Neural cell (in vitro differentiated cells): ENCODE data around the gene SH3PXD2A. TPM values are rescaled to one million over a fixed set of nuclear protein-coding genes. Genes with fewer than 3 reads are reported as not detected.

ENCODE experiments used
- H2AFZ ChIP-seq: fragments of 200-600, 300-800 bp; sonication (generic), shearing (Covaris generic); 2 replicates; pipeline ENCODE4 v1.6.0; 2014; ENCODE audit warnings: low read depth, mild to moderate bottlenecking, antibody characterized with exemption, low read length, moderate library complexity
- H3F3A ChIP-seq: fragments of 200-600 bp; shearing (Covaris generic); 2 replicates; pipeline ENCODE4 v1.6.1; 2016; ENCODE audit warnings: mild to moderate bottlenecking, moderate library complexity, mixed read lengths, antibody characterized with exemption, low read length; ENCODE audit not compliant: insufficient read depth, poor library complexity, severe bottlenecking
- H3K27ac ChIP-seq: fragments of 200-600, 300-800 bp; sonication (generic), shearing (Covaris generic); 2 replicates; pipeline ENCODE4 v1.5.1; 2014; ENCODE audit warnings: mild to moderate bottlenecking, low read length, moderate library complexity
- H3K27me3 ChIP-seq: fragments of 300-800, 200-600 bp; sonication (generic), shearing (Covaris generic); 2 replicates; pipeline ENCODE4 v1.6.0; 2014; ENCODE audit warnings: mild to moderate bottlenecking, low read depth, low read length, moderate library complexity; ENCODE audit not compliant: insufficient read depth
- H3K36me3 ChIP-seq: fragments of 300-800, 200-600 bp; sonication (generic), shearing (Covaris generic); 2 replicates; pipeline ENCODE4 v1.5.1; 2014; ENCODE audit warnings: mild to moderate bottlenecking, antibody characterized with exemption, low read length, moderate library complexity; ENCODE audit not compliant: insufficient read depth
- H3K4me2 ChIP-seq: fragments of 300-800, 200-600 bp; sonication (generic), shearing (Covaris generic); 2 replicates; pipeline ENCODE4 v1.6.0; 2014; ENCODE audit warnings: mild to moderate bottlenecking, low read length
- H3K4me3 ChIP-seq: fragments of 300-800, 200-600 bp; sonication (generic), shearing (Covaris generic); 2 replicates; pipeline ENCODE4 v1.5.1; 2014; ENCODE audit warnings: mild to moderate bottlenecking, low read length, moderate library complexity
- H3K79me2 ChIP-seq: fragments of 200-600 bp; shearing (Covaris generic); replicated peaks from 2 replicates; pipeline ENCODE4 v1.6.0; 2014; ENCODE audit warnings: mild to moderate bottlenecking, low read length, moderate library complexity; ENCODE audit not compliant: insufficient read depth
- H3K9ac ChIP-seq: fragments of 300-800, 200-600 bp; sonication (generic), shearing (Covaris generic); 2 replicates; pipeline ENCODE4 v1.6.1; 2016; ENCODE audit warnings: mild to moderate bottlenecking, low read length, mixed read lengths
- H3K9me2 ChIP-seq: fragments of 200-600 bp; shearing (Covaris generic); 2 replicates; pipeline ENCODE4 v1.6.1; 2016; ENCODE audit warnings: mild to moderate bottlenecking, low read length, mixed read lengths; ENCODE audit not compliant: insufficient read depth
- H3K9me3 ChIP-seq: fragments of 200-600, 300-800 bp; sonication (generic), shearing (Covaris generic); 2 replicates; pipeline ENCODE4 v1.6.1; 2016; ENCODE audit warnings: mild to moderate bottlenecking, mixed run types, low read length, moderate library complexity, mixed read lengths
- H4K20me1 ChIP-seq: fragments of 200-600 bp; shearing (Covaris generic); 2 replicates; pipeline ENCODE4 v1.6.1; 2016; ENCODE audit warnings: mild to moderate bottlenecking, mixed run types; ENCODE audit not compliant: insufficient read depth
- CTCF ChIP-seq: fragments of 450-650 bp; IDR thresholded peaks from 2 replicates; pipeline ENCODE4 v1.5.1; 2014; ENCODE audit warnings: antibody characterized with exemption, mild to moderate bottlenecking, moderate library complexity; ENCODE audit not compliant: poor library complexity, severe bottlenecking
- EP300 ChIP-seq: fragments of 450-650 bp; conservative IDR thresholded peaks from 2 replicates; pipeline ENCODE4 v1.6.1; 2014; ENCODE audit warnings: antibody characterized with exemption, mild to moderate bottlenecking, moderate library complexity; ENCODE audit not compliant: poor library complexity, severe bottlenecking
- EZH2 ChIP-seq: fragments of 200-600, 300-800 bp; shearing (Covaris generic), sonication (generic); IDR thresholded peaks from 2 replicates; pipeline ENCODE4 v1.6.1; 2014; ENCODE audit warnings: antibody characterized with exemption, low read length, borderline replicate concordance, mild to moderate bottlenecking; ENCODE audit not compliant: insufficient read depth, poor library complexity, severe bottlenecking
- MXI1 ChIP-seq: fragments of 450-650 bp; conservative IDR thresholded peaks from 2 replicates; pipeline ENCODE4 v1.6.1; 2014; ENCODE audit warnings: antibody characterized with exemption, mild to moderate bottlenecking; ENCODE audit not compliant: poor library complexity, severe bottlenecking
- POLR2AphosphoS5 ChIP-seq: IDR thresholded peaks from 2 replicates; pipeline ENCODE4 v1.6.1; 2012
- RAD21 ChIP-seq: fragments of 450-650 bp; conservative IDR thresholded peaks from 2 replicates; pipeline ENCODE4 v1.6.1; 2014; ENCODE audit warnings: antibody characterized with exemption, mild to moderate bottlenecking, moderate library complexity
- SMC3 ChIP-seq: fragments of 450-650 bp; conservative IDR thresholded peaks from 2 replicates; pipeline ENCODE4 v1.6.1; 2014; ENCODE audit warnings: antibody characterized with exemption, mild to moderate bottlenecking, moderate library complexity; ENCODE audit not compliant: poor library complexity
- TAF1 ChIP-seq: IDR thresholded peaks from 2 replicates; pipeline ENCODE4 v1.6.1; 2012; ENCODE audit warnings: low read depth
- polyA plus RNA-seq: library from polyadenylated mRNA; depleted of rRNA; stranded (reverse); fragments of >200 nt; gene quantifications from 2 replicates; pipeline ENCODE4 v1.2.3, GENCODE V29; 2014
- TF ChIP-seq, protein P1 (sequence below): IDR thresholded peaks from 2 replicates; pipeline ENCODE4 v1.6.1; 2012; ENCODE audit warnings: borderline replicate concordance

SH3PXD2A gene
- polyA plus RNA-seq, 1 donor from 2014 or later = 5.2 TPM

DNA sequence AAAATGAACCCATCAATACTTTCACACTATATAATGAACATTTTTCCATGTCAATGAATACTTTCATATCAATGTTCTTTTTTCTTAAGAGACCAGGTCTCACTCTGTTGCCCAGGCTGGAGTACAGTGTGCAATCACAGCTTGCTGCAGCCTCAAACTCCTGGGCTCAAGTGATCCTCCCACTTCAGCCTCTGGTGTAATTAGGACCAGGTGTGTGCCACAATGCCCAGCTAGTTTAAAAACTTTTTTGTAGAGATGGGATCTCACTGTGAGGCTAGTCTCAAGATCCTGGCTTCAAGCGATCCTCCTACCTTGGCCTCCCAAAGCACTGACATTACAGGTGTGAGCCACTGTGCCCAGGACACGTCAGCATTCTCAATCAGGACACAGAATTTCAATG is 85.2 kb downstream of the SH3PXD2A start:
- H3K27ac ChIP-seq = no peak overlapping the region
- TF ChIP-seq MXI1 (no peak), TAF1 (no peak), RAD21 (no peak), EZH2 (no peak), EP300 (no peak), POLR2AphosphoS5 (no peak), SMC3 (no peak), CTCF (no peak)
- TF ChIP-seq, protein P1, sequence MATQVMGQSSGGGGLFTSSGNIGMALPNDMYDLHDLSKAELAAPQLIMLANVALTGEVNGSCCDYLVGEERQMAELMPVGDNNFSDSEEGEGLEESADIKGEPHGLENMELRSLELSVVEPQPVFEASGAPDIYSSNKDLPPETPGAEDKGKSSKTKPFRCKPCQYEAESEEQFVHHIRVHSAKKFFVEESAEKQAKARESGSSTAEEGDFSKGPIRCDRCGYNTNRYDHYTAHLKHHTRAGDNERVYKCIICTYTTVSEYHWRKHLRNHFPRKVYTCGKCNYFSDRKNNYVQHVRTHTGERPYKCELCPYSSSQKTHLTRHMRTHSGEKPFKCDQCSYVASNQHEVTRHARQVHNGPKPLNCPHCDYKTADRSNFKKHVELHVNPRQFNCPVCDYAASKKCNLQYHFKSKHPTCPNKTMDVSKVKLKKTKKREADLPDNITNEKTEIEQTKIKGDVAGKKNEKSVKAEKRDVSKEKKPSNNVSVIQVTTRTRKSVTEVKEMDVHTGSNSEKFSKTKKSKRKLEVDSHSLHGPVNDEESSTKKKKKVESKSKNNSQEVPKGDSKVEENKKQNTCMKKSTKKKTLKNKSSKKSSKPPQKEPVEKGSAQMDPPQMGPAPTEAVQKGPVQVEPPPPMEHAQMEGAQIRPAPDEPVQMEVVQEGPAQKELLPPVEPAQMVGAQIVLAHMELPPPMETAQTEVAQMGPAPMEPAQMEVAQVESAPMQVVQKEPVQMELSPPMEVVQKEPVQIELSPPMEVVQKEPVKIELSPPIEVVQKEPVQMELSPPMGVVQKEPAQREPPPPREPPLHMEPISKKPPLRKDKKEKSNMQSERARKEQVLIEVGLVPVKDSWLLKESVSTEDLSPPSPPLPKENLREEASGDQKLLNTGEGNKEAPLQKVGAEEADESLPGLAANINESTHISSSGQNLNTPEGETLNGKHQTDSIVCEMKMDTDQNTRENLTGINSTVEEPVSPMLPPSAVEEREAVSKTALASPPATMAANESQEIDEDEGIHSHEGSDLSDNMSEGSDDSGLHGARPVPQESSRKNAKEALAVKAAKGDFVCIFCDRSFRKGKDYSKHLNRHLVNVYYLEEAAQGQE = no peak
- H3K9me2 ChIP-seq = no peaks in the 10 kb centered on the region
- no peaks in the 10 kb centered on the region for H3K27me3 ChIP-seq
- H2AFZ ChIP-seq = no peak overlapping the region
- H4K20me1 ChIP-seq = no peaks in the 10 kb centered on the region
- no peaks in the 10 kb centered on the region for H3K36me3 ChIP-seq
- H3K4me3 ChIP-seq = no peak overlapping the region
- H3K9ac ChIP-seq = no peak overlapping the region
- no peaks in the 10 kb centered on the region for H3F3A ChIP-seq
- H3K9me3 ChIP-seq = no peaks in the 10 kb centered on the region
- H3K79me2 ChIP-seq = no peaks in the 10 kb centered on the region
- H3K4me2 ChIP-seq = no peak overlapping the region

DNA sequence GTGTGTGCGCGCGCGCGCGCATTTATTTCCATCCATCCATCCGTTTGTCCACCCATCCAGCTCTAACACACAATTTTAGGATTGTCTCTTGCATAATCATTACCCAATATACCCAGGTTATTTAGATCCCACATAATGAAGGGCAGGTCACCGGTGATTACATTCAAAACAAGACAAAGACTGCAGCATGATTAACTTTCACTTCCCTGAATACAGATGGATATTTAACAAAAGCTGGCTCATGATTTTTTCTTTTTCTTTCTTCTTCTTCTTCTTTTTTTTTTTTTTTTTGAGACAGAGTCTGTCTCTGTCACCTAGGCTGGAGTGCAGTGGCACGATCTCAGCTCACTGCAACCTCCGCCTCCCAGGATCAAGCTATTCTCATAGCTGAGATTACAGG is 86.2 kb downstream of the SH3PXD2A start:
- H3K36me3 ChIP-seq = no peaks in the 10 kb centered on the region
- H3K4me2 ChIP-seq = no peak overlapping the region
- H3K79me2 ChIP-seq = no peaks in the 10 kb centered on the region
- no peaks in the 10 kb centered on the region for H3K9me3 ChIP-seq
- TF ChIP-seq SMC3 (no peak), MXI1 (no peak), TAF1 (no peak), POLR2AphosphoS5 (no peak), EP300 (no peak), EZH2 (no peak), RAD21 (no peak), CTCF (no peak)
- TF ChIP-seq, protein P1 = no peak
- H3F3A ChIP-seq = no peaks in the 10 kb centered on the region
- no peaks in the 10 kb centered on the region for H3K27me3 ChIP-seq
- no peak overlapping the region for H3K9ac ChIP-seq
- no peak overlapping the region for H2AFZ ChIP-seq
- no peaks in the 10 kb centered on the region for H4K20me1 ChIP-seq
- no peaks in the 10 kb centered on the region for H3K9me2 ChIP-seq
- no peak overlapping the region for H3K4me3 ChIP-seq
- no peak overlapping the region for H3K27ac ChIP-seq
